Measurements from ENCODE around the gene WFIKKN2.
"Not testable (repeated sequence)": the region's sequence is repeated elsewhere in the genome, so short reads cannot be mapped to it uniquely, and the experiment has no call there.

WFIKKN2 gene

DNA sequence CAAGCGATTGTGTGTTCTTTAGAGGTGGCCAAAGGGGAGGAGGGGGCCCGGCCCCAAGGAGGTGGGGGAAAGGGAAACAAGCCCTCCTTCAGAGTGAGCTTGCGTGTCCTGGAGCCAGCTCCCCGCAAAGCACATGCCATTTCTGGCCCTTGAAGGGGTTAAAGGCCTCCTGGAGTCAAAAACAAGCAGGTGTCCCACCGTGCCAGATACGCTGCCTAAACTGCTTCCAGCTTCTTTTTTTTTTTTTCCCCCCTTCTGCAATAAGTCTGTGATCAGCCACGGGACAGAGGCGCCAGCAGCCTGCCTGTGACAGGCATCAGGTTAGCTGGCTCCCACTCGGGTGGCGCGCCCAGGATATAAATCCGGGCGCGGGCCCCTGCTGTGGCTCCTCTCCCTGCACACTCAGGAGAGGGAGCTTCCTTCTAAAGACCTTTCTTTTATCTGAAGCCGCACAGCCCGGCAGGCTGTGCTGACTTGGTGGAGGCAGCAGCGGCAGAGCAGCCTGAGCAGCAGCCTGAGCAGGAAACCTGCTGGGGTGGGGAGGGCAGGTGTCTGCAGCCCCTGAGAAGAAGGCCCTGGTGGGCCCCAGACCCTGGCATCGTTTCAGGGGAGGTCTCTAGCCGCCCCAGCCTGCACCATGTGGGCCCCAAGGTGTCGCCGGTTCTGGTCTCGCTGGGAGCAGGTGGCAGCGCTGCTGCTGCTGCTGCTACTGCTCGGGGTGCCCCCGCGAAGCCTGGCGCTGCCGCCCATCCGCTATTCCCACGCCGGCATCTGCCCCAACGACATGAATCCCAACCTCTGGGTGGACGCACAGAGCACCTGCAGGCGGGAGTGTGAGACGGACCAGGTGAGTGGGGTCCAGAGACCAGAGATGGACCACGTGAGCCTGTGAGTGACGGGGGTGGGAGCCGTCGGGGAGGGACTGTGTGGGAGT is at the start of gene WFIKKN2:
Gene WFIKKN2 (plus strand): TSS at position 286 of the 934 bp plus-strand sequence. CDS start 352 bp downstream, at position 638.
- no peak for DNase-seq (ENCODE audit: low spot score)

DNA sequence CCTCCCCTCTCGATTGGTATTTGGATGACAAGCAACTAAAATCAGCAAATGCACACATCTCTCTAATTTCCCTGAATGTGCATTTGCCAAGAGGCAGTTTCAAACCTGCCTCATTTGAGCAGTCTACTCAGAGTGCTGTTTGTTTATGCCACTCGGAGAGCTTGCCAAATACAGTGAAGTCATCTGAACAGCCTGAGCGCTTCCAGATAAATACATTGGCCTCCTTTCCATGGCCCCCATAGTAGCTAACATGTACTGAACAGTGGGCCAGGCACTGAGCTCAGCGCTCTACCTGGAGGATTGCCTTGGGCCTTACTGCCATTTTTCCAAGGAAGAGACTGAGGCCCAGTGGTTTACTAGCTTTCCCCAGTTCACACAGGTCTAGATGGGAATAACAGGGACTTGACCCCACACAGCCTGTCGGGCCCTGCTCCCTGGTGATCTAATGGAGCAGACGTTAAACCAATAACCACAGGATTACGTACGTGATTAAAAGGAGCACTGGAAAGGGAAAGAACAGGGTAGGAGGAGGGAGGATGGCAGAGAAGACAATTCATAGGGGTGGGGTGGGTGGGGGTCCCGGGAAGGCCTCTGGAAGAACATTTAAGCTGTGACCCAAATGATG is 49.3 kb upstream of the WFIKKN2 start:
- DNase-seq (ENCODE audit: low spot score): no peak

DNA sequence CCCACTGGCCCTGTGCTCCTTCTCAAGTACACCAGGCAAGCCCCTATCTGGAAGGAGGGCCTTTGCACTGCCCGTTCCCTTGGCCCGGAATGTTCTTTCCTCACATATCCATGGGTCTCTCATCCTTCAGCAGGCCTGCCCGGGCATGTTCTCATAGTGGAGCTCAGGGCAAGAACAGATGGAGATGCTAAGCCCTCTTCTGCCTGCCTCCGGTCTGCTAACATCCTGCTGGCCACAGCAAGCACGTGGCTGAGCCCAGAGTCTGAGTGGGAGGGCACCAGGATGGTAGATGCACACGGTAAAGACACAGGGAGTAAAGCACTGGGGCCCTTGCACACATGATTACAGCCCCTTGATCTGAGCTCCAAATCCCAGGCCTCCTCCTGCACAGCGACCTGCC is 48.3 kb upstream of the WFIKKN2 start:
- no peak for DNase-seq (ENCODE audit: low spot score)

DNA sequence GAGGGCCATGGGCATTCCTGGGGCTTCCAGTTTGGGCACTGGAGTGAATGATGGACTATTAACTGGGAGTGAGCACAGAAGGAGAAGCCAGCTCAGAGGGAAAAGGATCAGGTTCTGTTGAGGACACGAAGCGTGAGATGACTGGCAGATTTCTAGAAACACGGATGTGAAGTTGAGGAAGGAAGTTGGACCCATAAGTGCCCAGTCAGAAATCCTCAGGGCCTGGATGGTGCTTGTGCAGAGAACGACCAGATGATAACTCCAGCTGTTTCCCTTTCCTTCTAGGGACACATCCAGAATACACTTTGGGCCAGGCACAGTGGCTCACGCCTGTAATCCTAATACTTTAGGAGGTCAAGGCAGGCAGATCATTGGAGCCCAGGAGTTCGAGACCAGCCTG is 44.8 kb upstream of the WFIKKN2 start:
- DNase-seq (ENCODE audit: low spot score): no peak

DNA sequence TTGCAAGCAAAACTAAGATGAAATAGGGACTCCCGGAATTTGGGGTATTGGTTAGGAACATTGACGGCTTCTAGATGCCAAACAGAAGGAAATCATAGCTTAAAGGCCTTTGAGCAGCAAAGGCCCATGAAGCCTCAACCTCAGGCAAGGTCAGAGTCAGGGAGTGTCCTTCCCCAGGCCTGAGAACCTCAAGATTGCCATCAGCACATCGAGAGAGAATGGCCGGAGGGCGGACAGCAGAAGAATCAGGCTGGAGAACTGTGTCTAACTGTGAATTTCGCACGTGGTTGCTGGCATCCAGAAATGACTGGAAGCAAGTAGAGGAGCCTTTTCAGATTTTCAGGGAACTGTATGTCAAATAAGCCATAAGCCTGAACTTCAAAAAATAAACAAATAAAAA is 43.3 kb upstream of the WFIKKN2 start:
- no peak for DNase-seq (ENCODE audit: low spot score)

- no peak for DNase-seq (ENCODE audit: low spot score)
Observed at GRCh38 chr17:50793007-50793406, 42.4 kb upstream of the WFIKKN2 start.

GRCh38 chr17:50794361-50794760 is 41.0 kb upstream of the WFIKKN2 start:
- no peak for DNase-seq (ENCODE audit: low spot score)

- no peak for DNase-seq (ENCODE audit: low spot score)
Observed at GRCh38 chr17:50797135-50797810, 38.1 kb upstream of the WFIKKN2 start.

DNA sequence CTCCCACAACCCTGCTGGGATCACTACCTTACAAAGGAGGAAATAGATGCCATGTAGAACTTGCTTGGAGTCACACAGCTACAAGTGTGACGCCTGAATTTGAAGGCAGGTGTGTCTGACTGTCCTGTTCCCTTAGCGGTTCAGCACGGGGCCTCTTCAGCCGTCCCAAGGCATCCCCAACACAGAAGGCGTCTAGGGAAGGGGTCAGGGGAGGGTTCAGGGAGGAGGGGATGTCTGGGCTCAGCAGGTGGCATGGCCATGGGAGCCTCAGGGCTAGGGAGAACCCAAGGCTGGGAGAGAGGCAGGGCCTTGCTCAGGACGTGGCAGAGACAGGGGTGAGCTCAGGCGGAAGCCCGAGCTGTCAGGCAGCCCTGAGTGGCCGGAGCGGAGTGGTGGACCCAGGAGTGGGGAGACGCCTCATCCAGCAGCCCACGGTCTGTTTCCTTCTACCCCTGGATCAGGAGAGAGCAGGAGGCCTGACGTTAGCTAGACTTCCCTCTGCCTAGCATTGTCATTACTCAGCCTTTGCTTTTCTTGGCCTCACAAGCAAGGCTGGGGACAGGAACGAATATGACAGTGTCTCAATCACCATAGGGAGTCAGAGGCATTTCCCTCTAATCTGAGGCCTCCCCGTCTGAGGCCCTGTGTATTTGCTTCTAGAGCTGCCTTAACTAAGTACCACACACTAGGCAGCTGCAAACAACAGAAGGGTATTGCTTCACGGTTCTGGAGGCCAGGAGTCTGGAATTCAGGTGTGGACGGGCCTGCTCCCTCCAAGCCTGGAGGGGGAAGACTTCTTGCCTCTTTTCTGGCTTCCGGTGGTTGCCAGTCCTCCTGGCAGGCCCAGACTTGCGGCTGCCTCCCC is 36.7 kb upstream of the WFIKKN2 start:
- no peak for DNase-seq (ENCODE audit: low spot score)

DNA sequence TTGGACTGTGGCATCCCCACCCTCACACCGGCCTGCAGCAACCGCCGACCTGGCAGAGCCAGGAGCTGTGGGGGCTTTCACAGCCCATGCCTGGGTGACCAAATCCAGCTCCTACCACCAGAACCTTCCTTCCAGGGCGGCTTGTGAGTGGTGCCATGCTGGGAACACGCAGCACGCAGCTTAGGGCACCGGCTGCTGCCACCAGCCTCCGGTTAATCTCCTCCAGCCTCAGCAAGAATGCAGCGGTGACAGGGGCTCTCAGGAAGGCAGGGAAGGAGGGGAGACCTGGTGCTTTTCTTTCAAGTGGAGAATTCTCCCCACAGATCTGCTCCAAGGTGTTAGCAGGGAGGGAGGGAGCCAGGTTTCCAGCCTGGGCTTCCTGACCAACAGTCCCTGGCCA is 35.8 kb upstream of the WFIKKN2 start:
- DNase-seq (ENCODE audit: low spot score): no peak

DNA sequence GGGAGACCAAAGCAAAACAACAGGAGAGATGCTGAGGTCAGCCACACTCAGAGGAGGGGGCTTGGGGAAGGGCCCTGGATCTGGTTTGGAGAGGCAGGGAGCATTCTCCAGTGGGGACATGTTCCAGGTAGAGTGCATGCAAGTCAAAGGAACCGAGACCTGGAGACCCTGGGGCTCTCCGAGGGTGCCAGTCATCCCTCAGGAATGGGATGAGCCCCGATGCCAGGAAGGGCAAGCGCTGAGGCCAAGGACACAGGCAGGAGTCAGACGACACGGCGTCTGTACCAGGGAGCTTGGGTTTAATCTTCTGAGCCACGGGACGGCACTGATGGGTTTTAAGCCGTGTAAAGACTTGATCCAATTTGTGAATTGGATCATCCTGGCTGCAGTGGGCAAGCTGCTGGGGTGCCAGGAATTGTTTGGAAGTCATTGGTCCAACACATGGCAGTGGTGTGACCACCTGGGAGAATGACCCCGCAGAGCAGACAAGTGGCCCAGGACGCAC is 35.1 kb upstream of the WFIKKN2 start:
- DNase-seq (ENCODE audit: low spot score): no peak

DNA sequence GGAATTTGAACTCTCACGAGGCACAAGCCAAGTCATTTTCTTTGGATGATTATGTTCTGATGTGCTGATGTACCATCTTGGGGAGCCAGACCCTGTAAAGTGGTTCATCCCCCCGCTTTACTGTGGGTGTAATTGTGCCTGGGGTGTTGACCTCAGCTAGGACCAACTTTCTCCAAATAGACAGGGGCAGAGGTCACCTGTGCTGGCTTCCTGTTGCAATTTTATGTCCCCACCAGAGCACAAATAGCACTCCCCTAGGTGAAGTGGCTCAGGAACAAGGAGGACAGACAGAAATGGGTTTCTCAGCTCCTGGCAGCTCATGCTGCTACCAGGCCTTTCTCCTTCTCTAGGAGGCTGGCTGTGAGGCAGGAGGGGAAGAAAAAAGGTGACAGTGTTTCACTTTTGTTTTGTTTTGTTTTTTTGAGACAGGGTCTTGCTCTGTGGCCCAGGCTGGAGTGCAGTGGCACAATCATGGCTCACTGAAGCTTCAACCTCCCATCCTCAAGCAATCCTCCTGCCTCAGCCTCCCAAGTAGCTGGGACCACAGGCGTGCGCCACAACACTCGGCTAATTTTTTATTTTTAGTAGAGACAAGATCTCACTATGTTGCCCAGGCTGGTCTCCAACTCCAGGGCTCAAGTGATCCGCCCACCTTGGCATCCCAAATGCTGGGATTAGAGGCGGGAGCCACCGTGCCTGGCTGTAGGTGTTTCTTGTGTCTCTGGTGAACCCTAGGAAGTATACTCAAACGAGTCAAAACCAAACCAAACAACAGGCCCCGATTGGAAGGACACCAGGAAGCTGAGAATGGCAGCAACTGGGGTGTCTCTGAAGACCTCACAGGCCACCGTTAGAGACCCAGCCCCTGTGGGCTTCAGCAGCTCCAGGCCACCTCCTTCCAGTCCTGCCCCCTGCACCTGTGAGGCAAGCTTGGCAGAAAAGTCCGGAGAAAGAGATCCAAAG is 32.5 kb upstream of the WFIKKN2 start:
- DNase-seq (ENCODE audit: low spot score): no peak

- no peak for DNase-seq (ENCODE audit: low spot score)
Observed at GRCh38 chr17:50803676-50804075, 31.7 kb upstream of the WFIKKN2 start.

GRCh38 chr17:50804749-50805475 is 30.5 kb upstream of the WFIKKN2 start:
- DNase-seq (ENCODE audit: low spot score): not testable (repeated sequence)

DNA sequence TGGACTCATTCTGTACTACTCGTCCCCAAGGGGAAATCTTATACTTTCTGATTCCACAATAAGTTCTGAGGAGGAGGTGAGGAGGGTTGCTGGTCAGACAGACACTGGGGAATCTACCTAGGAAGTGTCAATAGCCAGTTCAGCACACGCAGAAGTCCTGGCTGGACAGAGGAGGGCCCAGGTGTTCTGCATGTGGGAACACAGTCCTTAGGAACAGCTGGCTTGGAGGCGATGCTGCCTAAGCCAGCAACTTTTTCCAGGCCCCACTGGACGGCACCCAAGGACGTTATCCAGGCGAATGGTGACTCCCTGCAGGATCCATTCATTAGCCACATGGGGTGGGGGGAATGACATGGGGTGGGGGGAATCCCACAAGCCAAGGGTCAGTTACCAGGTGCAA is 29.9 kb upstream of the WFIKKN2 start:
- no peak for DNase-seq (ENCODE audit: low spot score)

DNA sequence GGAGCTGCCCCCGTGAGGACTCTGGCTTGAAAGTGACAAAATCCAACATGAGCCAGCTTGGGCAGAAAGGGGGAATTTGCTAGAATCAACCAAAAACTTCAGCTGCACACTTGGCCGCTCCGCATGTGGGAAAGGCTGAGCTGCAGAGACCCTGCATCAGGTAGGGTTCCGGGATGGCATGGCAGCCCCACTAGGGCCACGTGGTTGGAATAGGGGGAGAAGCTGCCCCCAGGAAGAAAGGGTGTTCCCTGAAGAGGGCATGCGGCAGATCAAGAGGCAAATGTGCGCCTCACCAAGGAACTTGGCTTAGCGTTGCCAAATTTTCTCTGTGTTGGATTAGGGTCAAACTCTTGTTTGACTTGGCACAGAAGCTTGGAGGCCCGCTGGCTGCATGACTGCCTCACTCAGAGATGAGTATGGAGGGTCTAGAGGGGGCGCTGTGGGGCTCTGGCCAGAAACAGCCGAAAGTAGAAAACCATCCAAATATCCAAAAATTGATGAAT is 29.2 kb upstream of the WFIKKN2 start:
- DNase-seq (ENCODE audit: low spot score): no peak

GRCh38 chr17:50807009-50807408 is 28.4 kb upstream of the WFIKKN2 start:
- no peak for DNase-seq (ENCODE audit: low spot score)

- no peak for DNase-seq (ENCODE audit: low spot score)
Observed at GRCh38 chr17:50807675-50808074, 27.7 kb upstream of the WFIKKN2 start.

GRCh38 chr17:50808413-50808812 is 27.0 kb upstream of the WFIKKN2 start:
- DNase-seq (ENCODE audit: low spot score): no peak

DNA sequence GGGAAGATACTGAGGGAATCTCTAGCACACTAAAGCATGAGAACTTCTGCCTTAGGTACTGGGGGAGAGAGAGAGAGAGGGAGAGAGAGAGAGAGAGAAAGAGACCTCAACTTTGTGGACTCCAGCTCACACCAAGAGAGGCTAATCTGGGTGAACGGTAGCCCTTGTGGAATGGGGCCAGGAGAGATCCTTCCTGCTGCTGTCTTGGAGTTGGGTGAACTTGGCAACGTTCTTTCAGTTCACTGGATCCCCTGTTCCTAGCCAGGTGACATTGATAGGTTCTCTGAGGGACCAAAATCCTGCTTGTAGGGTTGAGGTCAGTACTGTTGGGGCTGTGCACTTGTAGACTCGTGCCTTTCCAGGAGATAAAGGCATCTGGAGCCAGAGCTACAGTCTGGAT is 26.5 kb upstream of the WFIKKN2 start:
- DNase-seq (ENCODE audit: low spot score): no peak

Data from hematopoietic multipotent progenitor cell treated with erythropoietin and hydrocortisone succinate and interleukin-3 and kit ligand, for 17 days (in vitro differentiated cells).